Cardiac fibroblast (primary cell): ENCODE data around the gene MBOAT1.

Source experiments
- DNase-seq, 2 donors: peaks; one replicate each; pipeline versions ENCODE4 v3.0.0 to v3.0.0-alpha.2; 2010; ENCODE audit warnings: low read depth in 2 of 2
- H3K4me3 ChIP-seq, 2 donors: replicated peaks in 1 of 2; 1 replicate in 1 of 2; 2 replicates in 1 of 2; pipeline ENCODE4 v1.5.1; 2011; ENCODE audit warnings: low read depth in 2 of 2, low read length in 2 of 2, mild to moderate bottlenecking in 2 of 2, moderate library complexity in 1 of 2
- CTCF ChIP-seq: IDR thresholded peaks from one replicate; pipeline ENCODE4 v1.5.1; 2011; ENCODE audit warnings: low read depth, mild to moderate bottlenecking, low read length, inconsistent platforms

MBOAT1 gene

GRCh38 chr6:20167601-20168000 lies 44.7 kb downstream of the MBOAT1 start:
- no peak for TF ChIP-seq CTCF
- no peak for DNase-seq
- no peak overlapping the region for H3K4me3 ChIP-seq

DNA sequence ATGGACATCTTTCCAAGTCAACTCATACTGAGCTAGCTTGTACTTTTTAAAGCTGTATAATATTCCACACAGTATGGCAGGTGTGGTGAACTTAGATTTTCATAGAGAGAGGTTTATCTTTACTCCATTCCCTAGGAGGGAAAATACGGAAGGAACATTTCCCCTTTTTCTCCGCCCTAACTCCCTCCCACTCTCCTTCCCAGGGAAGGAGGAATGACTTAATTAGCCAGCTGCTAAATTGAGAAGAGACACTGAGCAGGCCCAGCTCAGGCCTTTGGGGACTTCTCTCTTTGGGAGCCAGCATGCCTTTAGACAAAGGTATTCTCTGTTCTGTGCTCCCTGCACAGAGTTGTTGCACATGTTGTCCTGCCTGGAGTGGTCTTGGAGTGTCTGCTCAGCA lies 46.1 kb downstream of the MBOAT1 start:
- no peak for DNase-seq
- no peak overlapping the region for H3K4me3 ChIP-seq
- TF ChIP-seq CTCF: no peak

GRCh38 chr6:20162515-20162914 lies 49.8 kb downstream of the MBOAT1 start:
- no peak for TF ChIP-seq CTCF
- H3K4me3 ChIP-seq: no peak overlapping the region
- no peak for DNase-seq

DNA sequence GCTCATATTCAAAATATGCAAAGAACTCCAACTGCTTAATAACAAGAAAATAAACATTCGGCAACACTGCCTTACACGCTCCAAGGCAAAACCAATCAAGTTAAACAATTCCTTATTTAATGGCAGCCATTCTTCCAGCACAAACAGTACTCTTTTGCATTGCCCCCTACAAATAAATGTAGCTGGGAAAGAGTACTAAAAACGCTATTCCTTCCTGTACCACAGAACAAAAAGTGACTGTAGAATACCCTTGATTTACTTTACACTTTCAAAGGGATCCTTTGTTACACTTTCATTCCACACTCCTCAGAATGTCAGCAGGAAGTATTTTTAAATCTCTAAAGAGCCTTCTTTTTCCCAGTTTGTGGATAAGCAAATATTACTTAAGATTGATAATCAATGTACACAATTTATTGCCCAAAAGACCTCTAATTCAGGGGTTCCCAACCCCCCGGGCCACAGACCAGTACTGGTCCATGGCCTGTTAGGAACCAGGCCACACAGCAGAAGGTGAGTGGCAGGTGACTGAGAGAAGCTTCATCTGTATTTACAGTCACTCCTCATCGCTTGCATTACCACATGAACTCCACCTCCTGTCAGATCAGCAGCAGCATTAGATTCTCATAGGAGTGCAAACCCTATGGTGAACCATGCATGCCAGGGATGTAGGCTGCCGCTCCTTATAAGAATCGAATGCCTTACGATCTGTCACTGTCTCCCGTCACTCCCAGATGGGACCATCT lies 51.6 kb downstream of the MBOAT1 start:
- TF ChIP-seq CTCF: no peak
- no peak for DNase-seq
- no peak overlapping the region for H3K4me3 ChIP-seq

DNA sequence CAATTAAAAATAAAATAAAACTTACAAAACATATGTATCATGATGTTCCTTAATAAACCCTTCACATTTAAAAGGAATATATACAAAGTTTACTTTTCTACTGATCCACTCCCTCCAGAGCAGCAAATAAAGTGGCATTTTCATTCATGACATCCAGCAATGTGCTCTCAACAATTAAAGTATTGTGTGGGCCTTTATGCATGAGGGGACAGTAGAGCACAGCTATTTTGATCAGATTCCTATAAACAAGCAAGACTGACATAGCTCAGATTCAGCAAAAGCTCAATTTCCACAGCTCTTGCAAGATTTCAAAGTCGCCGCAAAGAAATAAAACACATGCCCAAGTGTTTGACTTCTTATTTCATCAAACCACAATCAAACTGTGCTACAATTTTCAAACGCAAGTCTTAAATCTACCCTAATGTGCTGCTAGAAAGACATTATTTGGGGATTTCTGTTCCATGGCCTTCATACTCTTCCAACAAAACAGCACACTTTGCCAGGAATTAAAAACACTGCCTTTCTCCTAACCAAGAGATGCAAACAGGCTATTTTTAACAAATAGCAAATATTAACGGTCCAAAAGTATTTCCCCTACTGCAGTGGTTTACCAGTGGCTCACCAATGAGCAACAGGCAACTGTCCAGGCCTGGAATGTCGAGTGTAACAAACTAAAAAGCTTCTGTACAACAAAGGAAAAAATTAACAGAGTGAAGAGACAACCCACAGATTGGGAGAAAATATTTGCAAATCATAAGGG lies 52.3 kb downstream of the MBOAT1 start:
- DNase-seq: no peak
- no peak overlapping the region for H3K4me3 ChIP-seq
- no peak for TF ChIP-seq CTCF

- DNase-seq: no peak
- no peak for TF ChIP-seq CTCF
- H3K4me3 ChIP-seq: no peak overlapping the region
Observed at GRCh38 chr6:20159098-20159497, 53.2 kb downstream of the MBOAT1 start.
